Measurements from ENCODE around the gene SIL1. TPM values are rescaled to one million over a fixed set of nuclear protein-coding genes. Genes with fewer than 3 reads are reported as not detected.

Gene SIL1
- total and polyA plus RNA-seq, 2 of the 8 experiments (the other 6 are each of a cell fraction or from before 2014, with no cell fraction given) = 8.3 to 12.8 TPM

- Histone ChIP-seq H3K27ac (ENCODE audit: low read depth, low read length) (no peak overlapping the region), H4K8ac (ENCODE audit: extremely low read depth, insufficient read depth, low read length) (peak overlapping the region; percentile 41), H3K23ac (ENCODE audit: insufficient read length) (no peak overlapping the region), H2BK5ac (ENCODE audit: low read depth, low read length) (no peak overlapping the region), H3K56ac (replicated peaks; ENCODE audit: insufficient read length, low read depth, low read length) (no peak overlapping the region), H2BK20ac (ENCODE audit: low read length) (no peak overlapping the region), H3K27me3 (replicated peaks in 1 of 4; ENCODE audit: control insufficient read depth in 3 of 4, extremely low read depth in 1 of 4, insufficient read depth in 3 of 4, low read length in 3 of 4) (no peaks in the 10 kb centered on the region), H2BK15ac (ENCODE audit: low read length) (no peak overlapping the region), H3K14ac (ENCODE audit: insufficient read length) (no peak overlapping the region), H3K9ac (replicated peaks in 1 of 4; ENCODE audit: extremely low read depth in 1 of 4, low read depth in 3 of 4, low read length in 3 of 4) (no peak overlapping the region), H4K91ac (replicated peaks; ENCODE audit: insufficient read length, low read length) (no peak overlapping the region), H3K4me1 (replicated peaks in 1 of 4; ENCODE audit: control insufficient read depth in 3 of 4, insufficient read depth in 4 of 4, low read length in 3 of 4) (peaks cover 0 to 5% (median 3%) of the 10 kb centered on the region in 4 experiments; a peak in 2 of 7 replicates), H3K23me2 (ENCODE audit: low read depth, low read length) (no peaks in the 10 kb centered on the region), H3K18ac (ENCODE audit: extremely low read depth, low read length) (no peak overlapping the region), H2AFZ (ENCODE audit: low read length) (no peak overlapping the region), H3K4ac (replicated peaks; ENCODE audit: insufficient read length, low read depth, low read length) (no peak overlapping the region), H2BK12ac (ENCODE audit: low read depth, low read length) (no peak overlapping the region), H4K5ac (ENCODE audit: insufficient read length, low read depth, low read length) (no peak overlapping the region), H3K79me2 (ENCODE audit: control insufficient read depth in 1 of 2, insufficient read depth in 2 of 2, low read length in 2 of 2) (no peaks in the 10 kb centered on the region), H3K9me3 (ENCODE audit: insufficient read depth in 2 of 2, low read depth in 1 of 2, low read length in 1 of 2) (no peaks in the 10 kb centered on the region), H3K36me3 (ENCODE audit: control insufficient read depth in 2 of 4, insufficient read depth in 4 of 4, low read length in 3 of 4) (no peaks in the 10 kb centered on the region), H3K4me3 (ENCODE audit: extremely low read depth in 1 of 4, insufficient read depth in 2 of 4, low read depth in 3 of 4, low read length in 4 of 4) (no peak overlapping the region), H2BK120ac (replicated peaks; ENCODE audit: low read depth, low read length) (no peak overlapping the region), H3K4me2 (ENCODE audit: insufficient read depth in 1 of 2, low read depth in 2 of 2, low read length in 2 of 2) (no peak overlapping the region), H2AK5ac (ENCODE audit: low read depth, low read length) (no peak overlapping the region), H4K20me1 (replicated peaks in 1 of 2; ENCODE audit: control insufficient read depth in 1 of 2, insufficient read depth in 2 of 2, low read length in 2 of 2) (no peaks in the 10 kb centered on the region), H3K79me1 (ENCODE audit: low read depth, low read length) (no peaks in the 10 kb centered on the region; the same call in 1 of the 2 replicates)
- ChIA-PET CTCF (ENCODE audit: partially characterized antibody) (interaction anchor here (0.5 to 4.1 kb wide), 12 partner anchors 8 to 544 kb away, joined by 3 to 19 read pairs (median 4); no protein-coding TSS in a partner anchor), POLR2A (ENCODE audit: partially characterized antibody) (interaction anchor here (0.6 to 1.4 kb wide), 4 partner anchors 9 to 313 kb away, joined by 3 to 4 read pairs (median 3); no protein-coding TSS in a partner anchor)
- WGBS, 2 experiments (ENCODE audit: extremely low coverage in 1 of 2, insufficient coverage in 1 of 2, insufficient read length in 1 of 2, insufficient replicate concordance in 2 of 2, low coverage in 1 of 2, low lambda C conversion rate in 2 of 2, missing lambda C conversion rate in 1 of 2) = 87% methylated on average over 12 of the region's 12 CpGs; no CpG with 5 or more reads in 1 of the 2 experiments
- no peak for FAIRE-seq
- TF ChIP-seq JUND (IDR thresholded peaks at IDR 0.05; ENCODE audit: low read length) (no peak), USF2 (IDR thresholded peaks at IDR 0.05; ENCODE audit: low read length) (no peak), ASH2L (IDR thresholded peaks at IDR 0.05; ENCODE audit: low read length) (no peak)
- DNase-seq (ENCODE audit: low read depth in 1 of 2, low spot score in 2 of 2) = no peak
Measured at GRCh38 chr5:138955013-138955660, 243.0 kb downstream of the SIL1 start.
